HepG2 (cell line): ENCODE results near the gene PSMB8. TPM values are rescaled to one million over a fixed set of nuclear protein-coding genes. Genes with fewer than 3 reads are reported as not detected.

ENCODE experiments used
- ARNT ChIP-seq: fragments of 450-650 bp; IDR thresholded peaks from 2 replicates; pipeline ENCODE4 v1.6.1; 2017
- CBX2 ChIP-seq, 2 experiments: fragments of 200-600 bp in 1 of 2; sonication (generic); formaldehyde crosslinking in 1 of 2; IDR thresholded peaks; 2 replicates each; pipeline versions ENCODE4 v1.7.0 to v1.8.1; 2018 to 2022; ENCODE audit warnings: low read depth in 2 of 2, low read length in 1 of 2, mild to moderate bottlenecking in 1 of 2, missing genetic modification reagents in 1 of 2
- FOXC1 ChIP-seq: sonication (generic); formaldehyde crosslinking; IDR thresholded peaks from 2 replicates; pipeline ENCODE4 v1.8.0; 2022; ENCODE audit warnings: mild to moderate bottlenecking, missing genetic modification reagents, borderline replicate concordance
- HOXA3 ChIP-seq: sonication (generic); formaldehyde crosslinking; IDR thresholded peaks from 2 replicates; pipeline ENCODE4 v1.5.0; 2020; ENCODE audit warnings: missing genetic modification reagents
- MIER3 ChIP-seq: IDR thresholded peaks from 2 replicates; pipeline ENCODE4 v1.6.1; 2016; ENCODE audit warnings: missing compliant biosample characterization, borderline replicate concordance
- ZC3H13 ChIP-seq: sonication (generic); formaldehyde crosslinking; IDR thresholded peaks from 2 replicates; pipeline ENCODE4 v1.8.1; 2023; ENCODE audit warnings: mild to moderate bottlenecking, missing genetic modification reagents, moderate library complexity
- ZNF180 ChIP-seq: sonication (generic); formaldehyde crosslinking; IDR thresholded peaks from 2 replicates; pipeline ENCODE4 v1.4.0; 2020; ENCODE audit warnings: low read depth, missing genetic modification reagents, borderline replicate concordance
- ZNF747 ChIP-seq: sonication (generic); formaldehyde crosslinking; IDR thresholded peaks from 2 replicates; pipeline ENCODE4 v1.8.1; 2023; ENCODE audit warnings: missing genetic modification reagents, mild to moderate bottlenecking, borderline replicate concordance
- ZNF790 ChIP-seq: sonication (generic); formaldehyde crosslinking; IDR thresholded peaks from 2 replicates; pipeline ENCODE4 v1.8.0; 2022; ENCODE audit warnings: missing genetic modification reagents, mild to moderate bottlenecking, borderline replicate concordance
- polyA plus RNA-seq, 8 experiments: library from polyadenylated mRNA; depleted of rRNA in 3 of 8; stranded (reverse) in 7 of 8; unstranded in 1 of 8; fragments of >200 nt; fragmentation: Illumina TruSeq in 4 of 8; extraction: Trizol in 4 of 8; gene quantifications; 2 replicates each; pipeline versions ENCODE4 v1.2.1 to v1.2.3, GENCODE V29; 2011 to 2016; ENCODE audit warnings: low read depth in 4 of 8, missing spikeins in 1 of 8, mixed read lengths in 1 of 8; ENCODE audit not compliant: insufficient read depth in 1 of 8
- total RNA-seq, 5 experiments: library from RNA; depleted of rRNA; stranded (reverse); fragments of >200 nt; fragmentation: Illumina TruSeq; extraction: Trizol; gene quantifications; 2 replicates each; pipeline ENCODE4 v1.2.3, GENCODE V29; 2016; ENCODE audit warnings: low read depth in 1 of 5
- TF ChIP-seq, protein P1 (sequence below): sonication (generic); formaldehyde crosslinking; IDR thresholded peaks from 2 replicates; pipeline ENCODE4 v1.4.0; 2020; ENCODE audit warnings: mild to moderate bottlenecking, missing genetic modification reagents
- TF ChIP-seq, protein P2 (sequence below): sonication (generic); formaldehyde crosslinking; conservative IDR thresholded peaks from 2 replicates; pipeline ENCODE4 v1.4.0; 2020; ENCODE audit warnings: missing genetic modification reagents
- TF ChIP-seq, protein P3 (sequence below): sonication (generic); formaldehyde crosslinking; IDR thresholded peaks from 2 replicates; pipeline ENCODE4 v1.9.0; 2021; ENCODE audit warnings: missing genetic modification reagents, borderline replicate concordance
- TF ChIP-seq, protein P4 (sequence below): sonication (generic); formaldehyde crosslinking; IDR thresholded peaks from 2 replicates; pipeline ENCODE4 v1.4.0; 2020; ENCODE audit warnings: missing genetic modification reagents
- TF ChIP-seq, protein P5 (sequence below), 2 experiments: IDR thresholded peaks; 2 replicates each; pipeline ENCODE4 v1.6.1; 2011 to 2012; ENCODE audit warnings: low read length in 2 of 2, borderline replicate concordance in 1 of 2, low read depth in 1 of 2, mild to moderate bottlenecking in 1 of 2, moderate library complexity in 1 of 2

Gene PSMB8
- total and polyA plus RNA-seq, 2 of the 13 experiments (the other 11 are each of a cell fraction or from before 2014, with no cell fraction given): 30.7 to 64.7 TPM

DNA sequence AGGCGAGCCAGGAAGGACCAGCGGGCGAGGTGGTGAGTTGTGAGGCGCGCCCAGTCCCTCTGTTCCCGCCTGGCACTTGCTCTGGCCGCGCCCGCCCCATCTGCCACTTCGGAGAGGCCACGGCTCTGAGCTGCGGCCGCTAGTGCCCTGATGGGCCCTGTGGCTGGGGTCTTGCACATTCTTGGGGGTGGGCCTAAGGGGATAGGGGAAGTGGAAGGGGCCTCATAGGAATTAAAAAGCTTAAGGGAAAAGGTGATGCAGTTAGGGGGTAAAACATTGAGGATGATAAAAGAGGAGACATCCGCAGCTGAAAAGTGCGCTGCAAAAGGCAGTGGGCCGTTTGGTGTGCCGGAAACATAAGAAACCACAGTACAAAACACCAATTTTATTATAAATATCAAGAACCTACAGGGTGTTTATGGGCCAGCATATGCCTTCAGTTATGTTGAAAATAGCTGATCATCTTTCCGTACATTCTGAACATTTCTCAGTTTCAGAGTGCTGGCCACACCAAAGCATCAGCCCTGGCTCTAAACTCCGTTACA is 1.1 kb upstream of the PSMB8 start (continued):
- TF ChIP-seq, protein P1, sequence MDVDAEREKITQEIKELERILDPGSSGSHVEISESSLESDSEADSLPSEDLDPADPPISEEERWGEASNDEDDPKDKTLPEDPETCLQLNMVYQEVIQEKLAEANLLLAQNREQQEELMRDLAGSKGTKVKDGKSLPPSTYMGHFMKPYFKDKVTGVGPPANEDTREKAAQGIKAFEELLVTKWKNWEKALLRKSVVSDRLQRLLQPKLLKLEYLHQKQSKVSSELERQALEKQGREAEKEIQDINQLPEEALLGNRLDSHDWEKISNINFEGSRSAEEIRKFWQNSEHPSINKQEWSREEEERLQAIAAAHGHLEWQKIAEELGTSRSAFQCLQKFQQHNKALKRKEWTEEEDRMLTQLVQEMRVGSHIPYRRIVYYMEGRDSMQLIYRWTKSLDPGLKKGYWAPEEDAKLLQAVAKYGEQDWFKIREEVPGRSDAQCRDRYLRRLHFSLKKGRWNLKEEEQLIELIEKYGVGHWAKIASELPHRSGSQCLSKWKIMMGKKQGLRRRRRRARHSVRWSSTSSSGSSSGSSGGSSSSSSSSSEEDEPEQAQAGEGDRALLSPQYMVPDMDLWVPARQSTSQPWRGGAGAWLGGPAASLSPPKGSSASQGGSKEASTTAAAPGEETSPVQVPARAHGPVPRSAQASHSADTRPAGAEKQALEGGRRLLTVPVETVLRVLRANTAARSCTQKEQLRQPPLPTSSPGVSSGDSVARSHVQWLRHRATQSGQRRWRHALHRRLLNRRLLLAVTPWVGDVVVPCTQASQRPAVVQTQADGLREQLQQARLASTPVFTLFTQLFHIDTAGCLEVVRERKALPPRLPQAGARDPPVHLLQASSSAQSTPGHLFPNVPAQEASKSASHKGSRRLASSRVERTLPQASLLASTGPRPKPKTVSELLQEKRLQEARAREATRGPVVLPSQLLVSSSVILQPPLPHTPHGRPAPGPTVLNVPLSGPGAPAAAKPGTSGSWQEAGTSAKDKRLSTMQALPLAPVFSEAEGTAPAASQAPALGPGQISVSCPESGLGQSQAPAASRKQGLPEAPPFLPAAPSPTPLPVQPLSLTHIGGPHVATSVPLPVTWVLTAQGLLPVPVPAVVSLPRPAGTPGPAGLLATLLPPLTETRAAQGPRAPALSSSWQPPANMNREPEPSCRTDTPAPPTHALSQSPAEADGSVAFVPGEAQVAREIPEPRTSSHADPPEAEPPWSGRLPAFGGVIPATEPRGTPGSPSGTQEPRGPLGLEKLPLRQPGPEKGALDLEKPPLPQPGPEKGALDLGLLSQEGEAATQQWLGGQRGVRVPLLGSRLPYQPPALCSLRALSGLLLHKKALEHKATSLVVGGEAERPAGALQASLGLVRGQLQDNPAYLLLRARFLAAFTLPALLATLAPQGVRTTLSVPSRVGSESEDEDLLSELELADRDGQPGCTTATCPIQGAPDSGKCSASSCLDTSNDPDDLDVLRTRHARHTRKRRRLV (CRISPR knock-in tag): no peak
- TF ChIP-seq, protein P2, sequence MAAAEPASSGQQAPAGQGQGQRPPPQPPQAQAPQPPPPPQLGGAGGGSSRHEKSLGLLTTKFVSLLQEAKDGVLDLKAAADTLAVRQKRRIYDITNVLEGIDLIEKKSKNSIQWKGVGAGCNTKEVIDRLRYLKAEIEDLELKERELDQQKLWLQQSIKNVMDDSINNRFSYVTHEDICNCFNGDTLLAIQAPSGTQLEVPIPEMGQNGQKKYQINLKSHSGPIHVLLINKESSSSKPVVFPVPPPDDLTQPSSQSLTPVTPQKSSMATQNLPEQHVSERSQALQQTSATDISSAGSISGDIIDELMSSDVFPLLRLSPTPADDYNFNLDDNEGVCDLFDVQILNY (CRISPR knock-in tag): no peak
- no peak for TF ChIP-seq ZNF790 (CRISPR knock-in tag)
- TF ChIP-seq CBX2 (IDR thresholded peaks at IDR 0.05; ENCODE audit: low read depth, low read length): no peak
- no peak for TF ChIP-seq CBX2 (CRISPR knock-in tag; IDR thresholded peaks at IDR 0.05; ENCODE audit: low read depth)
- no peak for TF ChIP-seq ZNF180 (CRISPR knock-in tag)
- TF ChIP-seq MIER3 (CRISPR knock-in tag): peak; percentile 11; the same call in 1 of the 2 replicates
- TF ChIP-seq, protein P3, sequence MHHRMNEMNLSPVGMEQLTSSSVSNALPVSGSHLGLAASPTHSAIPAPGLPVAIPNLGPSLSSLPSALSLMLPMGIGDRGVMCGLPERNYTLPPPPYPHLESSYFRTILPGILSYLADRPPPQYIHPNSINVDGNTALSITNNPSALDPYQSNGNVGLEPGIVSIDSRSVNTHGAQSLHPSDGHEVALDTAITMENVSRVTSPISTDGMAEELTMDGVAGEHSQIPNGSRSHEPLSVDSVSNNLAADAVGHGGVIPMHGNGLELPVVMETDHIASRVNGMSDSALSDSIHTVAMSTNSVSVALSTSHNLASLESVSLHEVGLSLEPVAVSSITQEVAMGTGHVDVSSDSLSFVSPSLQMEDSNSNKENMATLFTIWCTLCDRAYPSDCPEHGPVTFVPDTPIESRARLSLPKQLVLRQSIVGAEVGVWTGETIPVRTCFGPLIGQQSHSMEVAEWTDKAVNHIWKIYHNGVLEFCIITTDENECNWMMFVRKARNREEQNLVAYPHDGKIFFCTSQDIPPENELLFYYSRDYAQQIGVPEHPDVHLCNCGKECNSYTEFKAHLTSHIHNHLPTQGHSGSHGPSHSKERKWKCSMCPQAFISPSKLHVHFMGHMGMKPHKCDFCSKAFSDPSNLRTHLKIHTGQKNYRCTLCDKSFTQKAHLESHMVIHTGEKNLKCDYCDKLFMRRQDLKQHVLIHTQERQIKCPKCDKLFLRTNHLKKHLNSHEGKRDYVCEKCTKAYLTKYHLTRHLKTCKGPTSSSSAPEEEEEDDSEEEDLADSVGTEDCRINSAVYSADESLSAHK (CRISPR knock-in tag): no peak
- TF ChIP-seq, protein P4, sequence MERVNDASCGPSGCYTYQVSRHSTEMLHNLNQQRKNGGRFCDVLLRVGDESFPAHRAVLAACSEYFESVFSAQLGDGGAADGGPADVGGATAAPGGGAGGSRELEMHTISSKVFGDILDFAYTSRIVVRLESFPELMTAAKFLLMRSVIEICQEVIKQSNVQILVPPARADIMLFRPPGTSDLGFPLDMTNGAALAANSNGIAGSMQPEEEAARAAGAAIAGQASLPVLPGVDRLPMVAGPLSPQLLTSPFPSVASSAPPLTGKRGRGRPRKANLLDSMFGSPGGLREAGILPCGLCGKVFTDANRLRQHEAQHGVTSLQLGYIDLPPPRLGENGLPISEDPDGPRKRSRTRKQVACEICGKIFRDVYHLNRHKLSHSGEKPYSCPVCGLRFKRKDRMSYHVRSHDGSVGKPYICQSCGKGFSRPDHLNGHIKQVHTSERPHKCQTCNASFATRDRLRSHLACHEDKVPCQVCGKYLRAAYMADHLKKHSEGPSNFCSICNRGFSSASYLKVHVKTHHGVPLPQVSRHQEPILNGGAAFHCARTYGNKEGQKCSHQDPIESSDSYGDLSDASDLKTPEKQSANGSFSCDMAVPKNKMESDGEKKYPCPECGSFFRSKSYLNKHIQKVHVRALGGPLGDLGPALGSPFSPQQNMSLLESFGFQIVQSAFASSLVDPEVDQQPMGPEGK (CRISPR knock-in tag): no peak
- no peak for TF ChIP-seq ARNT
- TF ChIP-seq ZNF747 (CRISPR knock-in tag): no peak
- TF ChIP-seq, protein P5, sequence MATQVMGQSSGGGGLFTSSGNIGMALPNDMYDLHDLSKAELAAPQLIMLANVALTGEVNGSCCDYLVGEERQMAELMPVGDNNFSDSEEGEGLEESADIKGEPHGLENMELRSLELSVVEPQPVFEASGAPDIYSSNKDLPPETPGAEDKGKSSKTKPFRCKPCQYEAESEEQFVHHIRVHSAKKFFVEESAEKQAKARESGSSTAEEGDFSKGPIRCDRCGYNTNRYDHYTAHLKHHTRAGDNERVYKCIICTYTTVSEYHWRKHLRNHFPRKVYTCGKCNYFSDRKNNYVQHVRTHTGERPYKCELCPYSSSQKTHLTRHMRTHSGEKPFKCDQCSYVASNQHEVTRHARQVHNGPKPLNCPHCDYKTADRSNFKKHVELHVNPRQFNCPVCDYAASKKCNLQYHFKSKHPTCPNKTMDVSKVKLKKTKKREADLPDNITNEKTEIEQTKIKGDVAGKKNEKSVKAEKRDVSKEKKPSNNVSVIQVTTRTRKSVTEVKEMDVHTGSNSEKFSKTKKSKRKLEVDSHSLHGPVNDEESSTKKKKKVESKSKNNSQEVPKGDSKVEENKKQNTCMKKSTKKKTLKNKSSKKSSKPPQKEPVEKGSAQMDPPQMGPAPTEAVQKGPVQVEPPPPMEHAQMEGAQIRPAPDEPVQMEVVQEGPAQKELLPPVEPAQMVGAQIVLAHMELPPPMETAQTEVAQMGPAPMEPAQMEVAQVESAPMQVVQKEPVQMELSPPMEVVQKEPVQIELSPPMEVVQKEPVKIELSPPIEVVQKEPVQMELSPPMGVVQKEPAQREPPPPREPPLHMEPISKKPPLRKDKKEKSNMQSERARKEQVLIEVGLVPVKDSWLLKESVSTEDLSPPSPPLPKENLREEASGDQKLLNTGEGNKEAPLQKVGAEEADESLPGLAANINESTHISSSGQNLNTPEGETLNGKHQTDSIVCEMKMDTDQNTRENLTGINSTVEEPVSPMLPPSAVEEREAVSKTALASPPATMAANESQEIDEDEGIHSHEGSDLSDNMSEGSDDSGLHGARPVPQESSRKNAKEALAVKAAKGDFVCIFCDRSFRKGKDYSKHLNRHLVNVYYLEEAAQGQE (IDR thresholded peaks at IDR 0.05; ENCODE audit: borderline replicate concordance in 1 of 2, low read depth in 1 of 2, low read length in 2 of 2): no peak
- 0 out of 2 replicates have a peak, but pooled peaks have one; percentile 39 for TF ChIP-seq FOXC1 (CRISPR knock-in tag)
- TF ChIP-seq ZC3H13: no peak
- no peak; the same call in 1 of the 2 replicates for TF ChIP-seq HOXA3 (CRISPR knock-in tag)
